CD14-positive monocyte (primary cell): ENCODE results near the gene RBFOX2. TPM values are rescaled to one million over a fixed set of nuclear protein-coding genes. Genes with fewer than 3 reads are reported as not detected.

Experiments
- DNase-seq, 3 donors: peaks; one replicate each; pipeline ENCODE4 v3.0.0-alpha.2; 2011 to 2022
- H2AFZ ChIP-seq: 2 replicates; pipeline ENCODE4 v1.6.0; 2012; ENCODE audit warnings: mild to moderate bottlenecking, low read depth, low read length, inconsistent platforms; ENCODE audit not compliant: insufficient read depth, poor library complexity, severe bottlenecking
- H3K27ac ChIP-seq, 2 donors: 1 replicate in 1 of 2; 2 replicates in 1 of 2; pipeline ENCODE4 v1.5.1; 2012 to 2013; ENCODE audit warnings: low read length in 2 of 2, control low read depth in 1 of 2, inconsistent platforms in 1 of 2, low read depth in 1 of 2, mild to moderate bottlenecking in 1 of 2
- H3K27me3 ChIP-seq, 2 donors: one replicate each; pipeline versions ENCODE4 v1.6.0 to v1.6.1; 2011 to 2013; ENCODE audit warnings: low read length in 2 of 2; ENCODE audit not compliant: control insufficient read depth in 2 of 2, insufficient read depth in 2 of 2
- H3K36me3 ChIP-seq, 2 donors: replicated peaks in 1 of 2; 1 replicate in 1 of 2; 2 replicates in 1 of 2; pipeline versions ENCODE4 v1.5.1 to v1.6.1; 2012 to 2013; ENCODE audit warnings: low read length in 2 of 2, control low read depth in 1 of 2, inconsistent platforms in 1 of 2, mild to moderate bottlenecking in 1 of 2; ENCODE audit not compliant: insufficient read depth in 2 of 2, control insufficient read depth in 1 of 2
- H3K4me1 ChIP-seq, 2 donors: 1 replicate in 1 of 2; 2 replicates in 1 of 2; pipeline versions ENCODE4 v1.5.1 to v1.6.1; 2012 to 2013; ENCODE audit warnings: low read length in 2 of 2, control low read depth in 1 of 2, inconsistent platforms in 1 of 2, mild to moderate bottlenecking in 1 of 2, moderate library complexity in 1 of 2; ENCODE audit not compliant: insufficient read depth in 2 of 2, control insufficient read depth in 1 of 2
- H3K4me2 ChIP-seq: replicated peaks from 2 replicates; pipeline ENCODE3; 2012; ENCODE audit warnings: low read length, moderate library complexity, mild to moderate bottlenecking; ENCODE audit not compliant: poor library complexity, severe bottlenecking; ENCODE audit errors: extremely low read depth
- H3K4me3 ChIP-seq, 3 experiments: fragments of 200-600 bp in 1 of 3; sonication (generic) in 1 of 3; replicated peaks in 1 of 3; 1 replicate in 2 of 3; 2 replicates in 1 of 3; pipeline ENCODE4 v1.5.1; 2011 to 2013; ENCODE audit warnings: low read length in 3 of 3, mild to moderate bottlenecking in 3 of 3, control low read depth in 2 of 3, low read depth in 2 of 3, inconsistent platforms in 1 of 3, moderate library complexity in 1 of 3
- H3K79me2 ChIP-seq: 2 replicates; pipeline ENCODE4 v1.6.0; 2012; ENCODE audit warnings: mild to moderate bottlenecking, control low read depth, inconsistent platforms, low read length, moderate library complexity; ENCODE audit not compliant: insufficient read depth
- H3K9ac ChIP-seq: 2 replicates; pipeline ENCODE4 v1.6.0; 2017; ENCODE audit warnings: low read length, mild to moderate bottlenecking; ENCODE audit not compliant: insufficient read depth, poor library complexity, severe bottlenecking
- H3K9me3 ChIP-seq, 2 donors: replicated peaks in 1 of 2; 1 replicate in 1 of 2; 2 replicates in 1 of 2; pipeline versions ENCODE4 v1.5.1 to v1.6.1; 2012 to 2013; ENCODE audit warnings: low read length in 2 of 2, control low read depth in 1 of 2; ENCODE audit not compliant: control insufficient read depth in 1 of 2, insufficient read depth in 1 of 2
- H4K20me1 ChIP-seq: 2 replicates; pipeline ENCODE4 v1.6.0; 2012; ENCODE audit warnings: mild to moderate bottlenecking, low read length, control low read depth, moderate library complexity; ENCODE audit not compliant: insufficient read depth
- H3K27ac Mint-ChIP-seq, 7 donors: one replicate each; pipeline ENCODE4 v1.8.0; 2020; ENCODE audit warnings: mild to moderate bottlenecking in 7 of 7, mixed read lengths in 7 of 7, moderate library complexity in 6 of 7, inconsistent platforms in 2 of 7
- H3K27me3 Mint-ChIP-seq, 3 donors: one replicate each; pipeline ENCODE4 v1.8.0; 2021 to 2022; ENCODE audit warnings: low read depth in 3 of 3, mild to moderate bottlenecking in 3 of 3, mixed read lengths in 3 of 3, moderate library complexity in 3 of 3, inconsistent platforms in 1 of 3
- H3K36me3 Mint-ChIP-seq, 2 donors: one replicate each; pipeline ENCODE4 v1.8.0; 2020; ENCODE audit warnings: mixed read lengths in 2 of 2, inconsistent platforms in 1 of 2, mild to moderate bottlenecking in 1 of 2
- H3K4me1 Mint-ChIP-seq: one replicate; pipeline ENCODE4 v1.8.0; 2020; ENCODE audit warnings: mild to moderate bottlenecking, mixed read lengths
- H3K4me3 Mint-ChIP-seq, 2 donors: one replicate each; pipeline ENCODE4 v1.8.0; 2020; ENCODE audit warnings: mild to moderate bottlenecking in 2 of 2, mixed read lengths in 2 of 2, moderate library complexity in 1 of 2
- H3K9me3 Mint-ChIP-seq, 7 donors: one replicate each; pipeline ENCODE4 v1.8.0; 2020 to 2022; ENCODE audit warnings: mixed read lengths in 7 of 7, mild to moderate bottlenecking in 6 of 7, moderate library complexity in 6 of 7, inconsistent platforms in 2 of 7
- CTCF ChIP-seq: fragments of 200-600 bp; IDR thresholded peaks from one replicate; pipeline ENCODE4 v1.8.0; 2022; ENCODE audit warnings: antibody characterized with exemption, mild to moderate bottlenecking
- WGBS: methylation state at CpG from one replicate; pipeline ENCODE4 v1.1.5; 2013; ENCODE audit warnings: missing lambda C conversion rate; ENCODE audit not compliant: insufficient coverage; 5-methylcytosine and 5-hydroxymethylcytosine counted together
- intact Hi-C, 2 donors: fragments of 100-400 bp; cut with micrococcal nuclease; formaldehyde crosslinking; loops; one replicate each; pipeline versions ENCODE4 v1.15.0 to v1.15.1; 2023
- polyA plus RNA-seq, 3 donors: library from polyadenylated mRNA; depleted of rRNA in 1 of 3; unstranded in 2 of 3; stranded (reverse) in 1 of 3; fragments of 300-500 nt in 2 of 3; fragments of >200 nt in 1 of 3; fragmentation: Illumina TruSeq in 2 of 3; gene quantifications; 1 replicate in 2 of 3; 2 replicates in 1 of 3; pipeline ENCODE4 v1.2.3, GENCODE V29; 2012 to 2021

The RBFOX2 gene
- polyA plus RNA-seq, 3 donors = not detected

GRCh38 chr22:35950262-35950661 is 78.4 kb downstream of the RBFOX2 start:
- Histone ChIP-seq H3K9ac (no peak overlapping the region), H3K27ac (no peak overlapping the region), H3K27me3 (no peaks in the 10 kb centered on the region), H3K4me1 (no peaks in the 10 kb centered on the region), H3K9me3 (no peaks in the 10 kb centered on the region), H3K4me3 (no peak overlapping the region), H3K36me3 (no peaks in the 10 kb centered on the region), H4K20me1 (no peaks in the 10 kb centered on the region), H3K79me2 (no peaks in the 10 kb centered on the region), H2AFZ (no peak overlapping the region), H3K4me2 (no peak overlapping the region)
- H3K4me3 Mint-ChIP-seq = no peak overlapping the region
- H3K4me1 Mint-ChIP-seq = no peaks in the 10 kb centered on the region
- peaks cover 0 to 5% (median 4%) of the 10 kb centered on the region in 3 donors for H3K27me3 Mint-ChIP-seq
- no CpG with 5 or more reads among the region's 2 CpGs for WGBS
- intact Hi-C loops = no loop called here
- H3K9me3 Mint-ChIP-seq = no peaks in the 10 kb centered on the region
- TF ChIP-seq CTCF = no peak
- H3K36me3 Mint-ChIP-seq = no peaks in the 10 kb centered on the region
- no peak for DNase-seq
- H3K27ac Mint-ChIP-seq = no peak overlapping the region

DNA sequence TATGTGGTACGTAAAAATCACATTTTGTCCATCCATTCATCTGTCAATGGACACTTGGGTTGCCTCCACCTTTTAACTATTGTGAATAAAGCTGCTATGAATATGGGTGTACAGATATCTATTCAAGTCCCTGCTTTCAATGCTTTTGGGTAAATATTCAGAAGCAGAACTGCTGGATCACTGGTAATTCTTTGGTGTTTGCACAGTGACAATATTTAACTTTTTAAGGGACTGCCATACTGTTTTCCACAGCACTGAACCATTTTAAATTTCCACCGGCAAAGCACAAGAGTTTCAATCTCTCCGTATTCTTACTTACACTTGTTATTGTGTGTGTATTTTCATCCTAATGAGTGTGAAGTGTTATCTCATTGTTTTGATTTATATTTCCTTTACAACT is 79.4 kb downstream of the RBFOX2 start:
- WGBS = no CpG with 5 or more reads among the region's 3 CpGs
- H3K4me2 ChIP-seq = no peak overlapping the region
- no peak overlapping the region for H3K4me3 ChIP-seq
- Mint-ChIP-seq H3K36me3 (no peaks in the 10 kb centered on the region), H3K4me1 (no peaks in the 10 kb centered on the region), H3K27ac (no peak overlapping the region), H3K27me3 (peaks cover 1 to 6% (median 4%) of the 10 kb centered on the region in 3 donors), H3K4me3 (no peak overlapping the region), H3K9me3 (no peaks in the 10 kb centered on the region)
- no peaks in the 10 kb centered on the region for H3K9me3 ChIP-seq
- no peaks in the 10 kb centered on the region for H3K36me3 ChIP-seq
- H3K79me2 ChIP-seq = no peaks in the 10 kb centered on the region
- intact Hi-C loops = no loop called here
- no peak overlapping the region for H3K27ac ChIP-seq
- H3K4me1 ChIP-seq = no peaks in the 10 kb centered on the region
- H3K9ac ChIP-seq = no peak overlapping the region
- no peaks in the 10 kb centered on the region for H3K27me3 ChIP-seq
- no peaks in the 10 kb centered on the region for H4K20me1 ChIP-seq
- no peak for DNase-seq
- no peak overlapping the region for H2AFZ ChIP-seq
- TF ChIP-seq CTCF = no peak
